Activated CD4-positive, alpha-beta memory T cell treated with anti-CD3 and anti-CD28 coated beads for 36 hours (primary cell): ENCODE results near the gene FADS3. TPM values are rescaled to one million over a fixed set of nuclear protein-coding genes. Genes with fewer than 3 reads are reported as not detected.
"Not testable (repeated sequence)": the region's sequence is repeated elsewhere in the genome, so short reads cannot be mapped to it uniquely, and the experiment has no call there.

ENCODE experiments used
- CTCF ChIA-PET: fragments of 350-600 bp; sonication (Branson Sonifier 250); formaldehyde crosslinking; loops from one replicate; lab custom pipeline; 2021; ENCODE audit warnings: antibody characterized with exemption, inconsistent platforms; lab: Charles Lee
- POLR2A ChIA-PET: fragments of 350-600 bp; sonication (Branson Sonifier 250); formaldehyde crosslinking; loops from one replicate; lab custom pipeline; 2021; ENCODE audit warnings: antibody characterized with exemption; lab: Charles Lee
- DNase-seq: peaks from one replicate; pipeline ENCODE4 v3.0.0-alpha.2; 2020
- H3K27ac Mint-ChIP-seq: one replicate; pipeline ENCODE4 v1.8.0; 2021; ENCODE audit warnings: mixed read lengths
- H3K27me3 Mint-ChIP-seq: one replicate; pipeline ENCODE4 v1.8.0; 2021; ENCODE audit warnings: mixed read lengths
- H3K36me3 Mint-ChIP-seq: one replicate; pipeline ENCODE4 v1.8.0; 2021; ENCODE audit warnings: mixed read lengths
- H3K4me1 Mint-ChIP-seq: one replicate; pipeline ENCODE4 v1.8.0; 2021; ENCODE audit warnings: low read depth, mixed read lengths
- H3K4me3 Mint-ChIP-seq: one replicate; pipeline ENCODE4 v1.8.0; 2021; ENCODE audit warnings: mild to moderate bottlenecking, mixed read lengths
- H3K9me3 Mint-ChIP-seq: one replicate; pipeline ENCODE4 v1.8.0; 2021; ENCODE audit warnings: mixed read lengths
- intact Hi-C: fragments of 100-400 bp; cut with micrococcal nuclease; formaldehyde crosslinking; loops from one replicate; pipeline ENCODE4 v1.15.1; 2023
- total RNA-seq, 2 experiments: library from RNA; stranded (reverse); gene quantifications; one replicate each; pipeline ENCODE4 v1.2.3, GENCODE V29; 2021

FADS3 gene
- total RNA-seq, 2 experiments from 2014 or later = 11.9 to 12.1 TPM

DNA sequence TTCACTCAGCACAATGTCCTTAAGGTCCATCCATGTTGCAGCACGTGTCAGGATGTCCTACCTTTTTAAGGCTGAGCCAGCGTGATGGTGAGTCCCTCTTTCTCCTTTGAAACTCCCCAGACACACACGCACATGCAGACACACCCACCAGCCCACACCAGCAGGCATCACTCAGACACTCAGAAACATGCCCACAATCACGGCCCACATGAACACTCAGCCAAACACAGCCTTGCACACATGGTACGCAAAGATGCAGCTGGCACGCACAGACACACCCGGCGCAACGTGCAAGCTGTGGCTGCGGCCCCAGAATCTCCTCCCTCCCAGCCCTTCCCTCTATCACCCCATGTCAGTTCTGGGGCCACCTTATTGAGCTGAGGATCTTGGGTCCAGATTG lies 8.0 kb downstream of the FADS3 start:
- ChIA-PET POLR2A (no interaction called here), CTCF (interaction anchor here (1.3 to 2.9 kb wide), 2 partner anchors 14 to 199 kb away, joined by 3 to 9 read pairs; no protein-coding TSS in a partner anchor)
- H3K4me1 Mint-ChIP-seq = no peaks in the 10 kb centered on the region
- H3K9me3 Mint-ChIP-seq = no peaks in the 10 kb centered on the region
- no peak overlapping the region for H3K27ac Mint-ChIP-seq
- no peaks in the 10 kb centered on the region for H3K36me3 Mint-ChIP-seq
- no peak for DNase-seq
- H3K4me3 Mint-ChIP-seq = no peak overlapping the region
- no peaks in the 10 kb centered on the region for H3K27me3 Mint-ChIP-seq
- intact Hi-C loops = no loop called here

DNA sequence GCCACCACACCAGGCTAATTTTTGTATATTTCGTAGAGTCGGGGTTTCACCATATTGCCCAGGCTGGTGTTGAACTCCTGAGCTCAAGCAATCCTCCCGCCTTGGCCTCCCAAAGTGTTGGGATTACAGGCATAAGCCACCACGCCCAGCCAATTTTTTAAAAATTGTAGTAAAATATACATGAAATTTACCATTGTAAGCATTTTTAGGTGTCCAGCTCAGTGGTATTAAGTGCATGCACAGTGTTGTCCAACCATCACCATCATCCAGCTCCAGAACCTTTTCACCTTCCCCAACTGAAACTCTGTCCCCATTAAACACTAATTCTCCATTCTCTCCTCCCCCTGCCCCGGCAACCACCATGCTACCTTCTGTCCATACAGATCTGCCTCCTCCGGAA lies 8.5 kb downstream of the FADS3 start:
- Mint-ChIP-seq H3K4me1 (no peaks in the 10 kb centered on the region), H3K9me3 (no peaks in the 10 kb centered on the region), H3K27me3 (no peaks in the 10 kb centered on the region), H3K36me3 (no peaks in the 10 kb centered on the region), H3K27ac (no peak overlapping the region), H3K4me3 (no peak overlapping the region)
- POLR2A ChIA-PET = no interaction called here
- DNase-seq = no peak
- CTCF ChIA-PET = interaction anchor here (2.9 kb wide), 1 partner anchor 15 kb away, joined by 9 read pairs; no protein-coding TSS in a partner anchor
- intact Hi-C loops = no loop called here

DNA sequence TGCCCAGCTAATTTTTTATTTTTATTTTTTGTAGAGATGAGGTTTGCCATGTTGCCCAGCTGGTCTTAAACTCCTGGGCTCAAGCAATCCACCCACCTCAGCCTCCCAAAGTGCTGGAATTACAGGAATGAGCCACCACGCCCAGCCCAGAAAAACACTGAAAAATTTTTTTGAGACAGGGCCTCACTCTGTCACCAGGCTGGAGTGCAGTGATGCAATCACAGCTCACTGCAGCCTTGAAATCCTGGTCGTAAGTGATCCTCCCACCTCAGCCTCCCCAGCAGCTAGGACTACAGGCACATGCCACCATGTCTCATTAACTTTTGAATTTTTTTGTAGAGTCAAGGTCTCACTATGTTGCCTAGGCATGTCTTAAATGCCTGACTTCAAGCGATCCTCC lies 9.1 kb downstream of the FADS3 start:
- H3K27ac Mint-ChIP-seq, intact Hi-C loops, H3K9me3 Mint-ChIP-seq, H3K4me3 Mint-ChIP-seq, H3K27me3 Mint-ChIP-seq, POLR2A ChIA-PET, H3K36me3 Mint-ChIP-seq, H3K4me1 Mint-ChIP-seq, DNase-seq: not testable (repeated sequence)
- CTCF ChIA-PET = interaction anchor here (1.2 to 2.9 kb wide), 4 partner anchors 15 to 226 kb away, joined by 5 to 15 read pairs (median 7); no protein-coding TSS in a partner anchor

DNA sequence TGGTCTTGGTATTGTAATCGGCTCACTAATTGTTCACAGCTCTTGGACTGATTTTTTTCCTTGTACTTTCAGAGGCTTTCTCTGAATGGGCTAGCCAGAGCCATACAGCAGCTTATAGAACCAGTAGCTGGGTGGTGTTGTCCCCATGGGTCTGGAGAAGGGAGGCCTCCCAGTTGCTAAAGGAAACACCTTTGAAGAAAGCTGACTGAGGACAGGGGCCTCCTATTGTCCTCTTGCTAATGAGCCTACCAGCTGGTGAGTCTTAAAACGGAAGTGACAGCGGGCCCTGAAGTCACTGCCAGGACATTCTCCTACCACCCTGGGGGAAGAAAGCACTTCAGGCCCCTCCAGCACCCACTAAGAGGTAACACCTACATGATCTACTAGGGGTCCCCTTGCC lies 9.9 kb downstream of the FADS3 start:
- H3K27me3 Mint-ChIP-seq = no peaks in the 10 kb centered on the region
- CTCF ChIA-PET = interaction anchor here (0.6 to 2.9 kb wide), 6 partner anchors 10 to 226 kb away, joined by 3 to 15 read pairs (median 5); no protein-coding TSS in a partner anchor
- H3K4me1 Mint-ChIP-seq = no peaks in the 10 kb centered on the region
- intact Hi-C loops = no loop called here
- no peak overlapping the region for H3K27ac Mint-ChIP-seq
- POLR2A ChIA-PET = no interaction called here
- no peak overlapping the region for H3K4me3 Mint-ChIP-seq
- H3K36me3 Mint-ChIP-seq = no peaks in the 10 kb centered on the region
- H3K9me3 Mint-ChIP-seq = no peaks in the 10 kb centered on the region
- no peak for DNase-seq

DNA sequence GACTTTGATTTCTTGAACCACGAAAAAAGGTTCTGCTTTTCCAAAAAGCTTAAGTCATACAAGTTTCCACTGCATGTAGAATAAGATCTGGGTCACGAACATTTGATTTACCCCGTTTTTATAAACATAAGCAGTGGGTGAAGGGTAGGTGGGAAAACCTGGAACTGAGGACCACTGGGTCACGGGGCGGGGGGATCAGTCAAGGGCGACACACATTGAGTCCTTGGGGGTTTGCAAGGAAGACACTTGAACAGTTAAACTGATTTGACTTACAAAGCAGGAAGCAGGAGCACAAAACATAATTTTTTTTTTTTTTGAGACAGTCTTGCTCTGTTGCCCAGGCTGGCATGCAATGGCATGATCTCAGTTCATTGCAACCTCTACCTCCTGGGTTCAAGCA lies 10.9 kb downstream of the FADS3 start:
- CTCF ChIA-PET = interaction anchor here (1.2 to 2.8 kb wide), 4 partner anchors 10 to 227 kb away, joined by 4 to 15 read pairs (median 6); no protein-coding TSS in a partner anchor
- intact Hi-C loops = no loop called here
- no peaks in the 10 kb centered on the region for H3K27me3 Mint-ChIP-seq
- no peaks in the 10 kb centered on the region for H3K9me3 Mint-ChIP-seq
- POLR2A ChIA-PET = no interaction called here
- no peak overlapping the region for H3K27ac Mint-ChIP-seq
- no peaks in the 10 kb centered on the region for H3K4me1 Mint-ChIP-seq
- DNase-seq = no peak
- no peaks in the 10 kb centered on the region for H3K36me3 Mint-ChIP-seq
- no peak overlapping the region for H3K4me3 Mint-ChIP-seq

DNA sequence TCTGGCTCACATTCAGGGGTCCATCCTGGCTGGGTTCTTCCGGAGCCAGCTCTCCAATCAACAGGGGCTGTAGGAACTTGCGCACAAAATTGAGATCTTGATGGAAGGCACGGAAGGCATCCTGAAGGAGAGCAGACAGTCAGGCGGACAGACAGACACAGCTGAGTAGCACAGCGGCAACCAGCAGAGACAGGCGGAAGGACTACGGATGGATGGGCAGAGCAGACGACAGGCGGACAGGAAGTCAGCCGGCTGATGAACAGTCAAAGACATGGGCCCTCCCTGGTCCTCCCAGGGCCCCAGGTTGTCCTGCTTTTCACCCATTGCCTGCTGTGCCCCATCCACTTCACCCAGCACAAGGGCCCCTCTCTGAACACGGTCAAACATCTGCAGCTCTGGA lies 11.3 kb downstream of the FADS3 start:
- intact Hi-C loops = no loop called here
- H3K27ac Mint-ChIP-seq = no peak overlapping the region
- no peaks in the 10 kb centered on the region for H3K9me3 Mint-ChIP-seq
- DNase-seq = no peak
- no peaks in the 10 kb centered on the region for H3K27me3 Mint-ChIP-seq
- ChIA-PET POLR2A (no interaction called here), CTCF (interaction anchor here (1.1 to 2.8 kb wide), 4 partner anchors 9 to 228 kb away, joined by 3 to 15 read pairs (median 5); no protein-coding TSS in a partner anchor)
- H3K4me1 Mint-ChIP-seq = no peaks in the 10 kb centered on the region
- H3K4me3 Mint-ChIP-seq = no peak overlapping the region
- H3K36me3 Mint-ChIP-seq = no peaks in the 10 kb centered on the region

DNA sequence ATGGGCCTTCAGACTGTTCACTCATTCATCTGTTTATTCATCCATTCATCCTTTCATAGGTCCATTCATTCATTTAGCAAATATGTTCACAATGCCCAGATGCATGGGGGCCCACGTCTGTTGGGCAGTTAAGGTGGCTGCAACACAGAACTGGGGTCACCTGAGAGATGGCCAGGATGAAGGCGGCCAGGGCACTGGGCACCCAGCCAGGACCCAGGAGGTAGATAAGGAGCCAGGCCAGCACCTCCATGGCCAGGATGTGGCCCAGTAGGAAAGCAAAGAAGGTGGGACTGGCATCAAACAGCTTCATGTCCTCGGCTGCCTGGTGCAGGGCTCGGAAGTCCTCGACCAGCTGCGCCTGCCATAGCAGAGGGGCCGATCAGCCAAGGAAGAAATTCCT lies 12.2 kb downstream of the FADS3 start:
- POLR2A ChIA-PET = no interaction called here
- no peak overlapping the region for H3K27ac Mint-ChIP-seq
- intact Hi-C loops = no loop called here
- no peak overlapping the region for H3K4me3 Mint-ChIP-seq
- H3K36me3 Mint-ChIP-seq = no peaks in the 10 kb centered on the region
- no peak for DNase-seq
- H3K27me3 Mint-ChIP-seq = no peaks in the 10 kb centered on the region
- no peaks in the 10 kb centered on the region for H3K4me1 Mint-ChIP-seq
- CTCF ChIA-PET = interaction anchor here (1.1 to 1.6 kb wide), 5 partner anchors 8 to 69 kb away, joined by 3 to 6 read pairs (median 3); no protein-coding TSS in a partner anchor
- no peaks in the 10 kb centered on the region for H3K9me3 Mint-ChIP-seq

DNA sequence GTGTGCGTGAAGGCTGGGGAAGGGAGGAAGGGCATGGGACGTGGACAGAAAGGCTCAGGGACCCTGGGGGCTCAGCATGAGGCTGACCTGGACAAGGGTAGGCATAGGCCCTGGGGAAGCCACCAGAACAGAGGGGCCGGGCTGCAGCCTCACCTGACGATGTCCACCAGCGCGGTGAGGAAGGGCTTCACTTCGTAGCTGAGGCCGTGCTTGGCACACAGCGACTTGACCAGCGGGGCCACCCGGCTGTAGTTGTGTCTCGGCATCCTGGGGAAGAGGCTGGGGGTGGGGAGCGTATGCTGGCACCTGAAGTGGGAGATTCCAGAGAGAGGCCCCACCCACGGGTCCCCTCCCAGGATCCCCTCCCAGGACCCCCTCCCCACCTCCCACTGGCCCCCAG lies 15.6 kb downstream of the FADS3 start:
- POLR2A ChIA-PET = no interaction called here
- intact Hi-C loops = no loop called here
- no peaks in the 10 kb centered on the region for H3K9me3 Mint-ChIP-seq

DNA sequence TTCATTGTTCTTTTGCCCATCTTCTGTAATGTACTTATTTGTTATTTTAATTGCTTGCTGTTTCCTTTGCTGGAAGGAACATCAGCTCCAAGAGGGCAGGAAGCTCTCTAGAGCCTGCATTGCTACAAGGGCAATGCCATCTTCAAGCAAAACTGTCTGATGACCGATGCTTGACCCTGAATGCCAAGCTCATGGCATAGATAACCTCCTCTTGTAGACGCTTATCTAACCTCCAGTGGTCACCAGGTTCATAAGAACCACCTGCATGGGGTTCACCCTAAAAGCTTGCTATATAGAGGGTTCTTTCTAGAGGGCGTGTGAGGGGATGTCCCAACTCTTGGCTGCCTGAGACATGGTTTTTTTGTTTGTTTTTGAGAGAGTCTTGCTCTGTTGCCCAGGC lies 16.5 kb downstream of the FADS3 start:
- Mint-ChIP-seq H3K36me3 (no peaks in the 10 kb centered on the region), H3K4me3 (no peak overlapping the region), H3K27me3 (peaks cover 2% of the 10 kb centered on the region), H3K27ac (no peak overlapping the region), H3K4me1 (peaks cover 2% of the 10 kb centered on the region), H3K9me3 (no peaks in the 10 kb centered on the region)
- CTCF ChIA-PET = interaction anchor here (0.7 to 6.7 kb wide), 2 partner anchors 82 to 234 kb away, joined by 3 to 51 read pairs; partner anchors contain the start of genes FEN1 and TMEM258
- intact Hi-C loops = no loop called here
- DNase-seq = no peak
- POLR2A ChIA-PET = interaction anchor here (0.6 kb wide), 1 partner anchor 187 kb away, joined by 3 read pairs; no protein-coding TSS in a partner anchor

More for the DNA sequence above, 15.6 kb downstream of the FADS3 start:
- CTCF ChIA-PET = interaction anchor here (0.7 to 6.7 kb wide), 2 partner anchors 83 to 233 kb away, joined by 3 to 51 read pairs; partner anchors contain the start of genes FEN1 and TMEM258
- Mint-ChIP-seq H3K4me3 (no peak overlapping the region), H3K27me3 (peaks cover 2% of the 10 kb centered on the region), H3K27ac (no peak overlapping the region), H3K36me3 (no peaks in the 10 kb centered on the region), H3K4me1 (peaks cover 2% of the 10 kb centered on the region)
- DNase-seq = no peak

DNA sequence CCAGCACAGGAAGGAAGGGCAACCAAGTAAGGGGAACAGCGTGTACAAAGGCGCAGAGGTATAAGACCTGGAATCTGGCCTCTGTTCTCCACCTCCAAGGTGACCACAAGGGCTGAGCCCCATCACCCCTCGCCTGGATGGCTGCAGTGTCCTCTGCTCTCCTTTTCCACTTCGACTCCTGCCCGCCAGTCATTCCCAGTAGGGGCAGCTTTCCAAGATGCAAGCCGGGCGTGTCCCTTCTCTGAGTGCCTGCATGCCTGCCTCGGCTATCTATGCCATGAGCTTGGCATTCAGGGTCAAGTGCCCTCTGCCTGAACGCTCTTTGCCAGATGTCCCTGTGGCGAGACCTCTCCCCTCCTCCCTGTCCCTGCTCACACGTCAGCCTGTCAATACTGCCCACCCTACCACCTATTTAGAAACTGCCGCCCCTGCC lies 17.0 kb downstream of the FADS3 start:
- intact Hi-C loops = no loop called here
- no peak overlapping the region for H3K27ac Mint-ChIP-seq
- H3K4me1 Mint-ChIP-seq = peaks cover 2% of the 10 kb centered on the region
- H3K27me3 Mint-ChIP-seq = peaks cover 2% of the 10 kb centered on the region
- no peaks in the 10 kb centered on the region for H3K36me3 Mint-ChIP-seq
- no peak for DNase-seq
- no peak overlapping the region for H3K4me3 Mint-ChIP-seq
- H3K9me3 Mint-ChIP-seq = no peaks in the 10 kb centered on the region
- POLR2A ChIA-PET = interaction anchor here (0.6 kb wide), 1 partner anchor 187 kb away, joined by 3 read pairs; no protein-coding TSS in a partner anchor
- CTCF ChIA-PET = interaction anchor here (1.3 to 6.7 kb wide), 3 partner anchors 24 to 234 kb away, joined by 3 to 51 read pairs (median 7); no protein-coding TSS in a partner anchor

DNA sequence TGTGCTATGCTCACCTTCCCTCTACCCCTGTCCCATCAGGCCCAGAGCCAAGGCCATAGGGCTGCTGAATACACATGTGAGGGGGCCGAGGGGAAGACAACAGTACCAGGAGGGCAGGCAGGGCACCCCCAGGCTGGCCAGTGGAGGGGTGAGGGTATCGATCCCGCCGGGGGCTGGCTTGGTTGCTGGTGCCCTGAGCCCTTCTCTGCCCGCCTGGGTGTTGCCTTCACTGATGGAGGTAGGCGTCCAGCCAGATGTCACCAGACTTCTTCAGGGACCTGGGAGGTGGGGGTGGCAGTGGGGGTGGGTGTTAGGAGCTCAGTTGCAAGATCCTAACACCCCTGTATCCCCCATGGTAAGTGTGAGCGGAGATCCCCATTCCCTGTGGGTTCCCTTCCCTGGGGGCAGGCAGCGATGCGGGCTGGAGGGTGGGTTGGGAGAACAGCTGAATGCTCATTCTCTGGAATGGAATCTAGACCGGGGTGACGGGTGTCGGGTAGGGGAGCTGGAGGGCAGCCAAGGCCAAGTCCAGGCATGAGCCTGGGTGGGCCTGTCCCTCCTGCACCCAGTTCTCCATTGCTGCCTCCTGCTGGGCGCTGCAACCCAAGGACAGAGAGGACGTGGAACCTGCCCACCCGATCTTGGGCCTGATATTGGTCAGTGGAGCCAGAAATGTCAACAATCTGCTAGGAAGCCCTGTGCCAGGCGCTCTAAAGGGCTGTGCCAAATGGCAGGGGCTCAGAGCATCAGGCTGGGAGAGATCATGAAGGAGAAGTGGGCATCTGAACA lies 17.6 kb downstream of the FADS3 start:
- H3K4me3 Mint-ChIP-seq = no peak overlapping the region
- H3K36me3 Mint-ChIP-seq = no peaks in the 10 kb centered on the region
- H3K4me1 Mint-ChIP-seq = peaks cover 2% of the 10 kb centered on the region
- intact Hi-C loops = no loop called here
- CTCF ChIA-PET = interaction anchor here (1.3 to 6.7 kb wide), 3 partner anchors 25 to 235 kb away, joined by 3 to 51 read pairs (median 7); no protein-coding TSS in a partner anchor
- peaks cover 2% of the 10 kb centered on the region for H3K27me3 Mint-ChIP-seq
- no peak for DNase-seq
- H3K27ac Mint-ChIP-seq = no peak overlapping the region
- no peaks in the 10 kb centered on the region for H3K9me3 Mint-ChIP-seq
- POLR2A ChIA-PET = no interaction called here

DNA sequence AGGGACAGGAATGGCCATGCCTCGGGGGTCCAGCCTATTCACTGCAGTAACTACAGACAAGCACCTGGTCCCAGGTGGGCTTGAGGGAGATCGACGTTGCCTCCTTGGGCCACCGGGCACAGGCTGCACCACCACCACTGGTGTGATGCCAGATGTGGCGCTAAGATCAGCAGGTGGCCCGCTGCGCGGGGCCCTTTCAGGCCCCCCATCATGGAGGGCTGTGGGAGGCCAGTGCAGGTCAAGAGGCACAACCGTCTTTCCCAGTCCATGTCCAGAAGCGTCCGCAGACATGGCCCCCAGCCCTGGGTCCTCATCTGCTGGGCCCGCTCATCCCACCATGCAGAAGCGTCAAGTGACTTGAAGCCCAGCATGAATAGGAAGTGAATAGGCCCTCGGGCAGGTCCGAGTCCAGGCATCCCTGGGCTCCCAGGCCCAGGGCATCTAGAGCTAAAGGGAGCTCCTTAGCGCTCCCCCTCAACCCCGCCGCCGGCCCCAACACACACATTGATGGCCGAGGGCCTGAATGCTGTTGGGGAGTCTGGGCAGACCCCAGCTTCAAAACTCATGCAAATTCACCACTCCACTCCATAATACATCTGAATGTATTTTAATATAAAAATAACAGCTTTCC lies 18.3 kb downstream of the FADS3 start:
- intact Hi-C loops = no loop called here
- Mint-ChIP-seq H3K27me3 (peaks cover 2% of the 10 kb centered on the region), H3K36me3 (no peaks in the 10 kb centered on the region), H3K27ac (no peak overlapping the region), H3K4me1 (peaks cover 2% of the 10 kb centered on the region), H3K4me3 (no peak overlapping the region), H3K9me3 (no peaks in the 10 kb centered on the region)
- ChIA-PET POLR2A (no interaction called here), CTCF (interaction anchor here (1.3 to 6.7 kb wide), 3 partner anchors 26 to 235 kb away, joined by 3 to 51 read pairs (median 7); no protein-coding TSS in a partner anchor)
- DNase-seq = no peak
